Muscle of back (tissue), 11 donors: ENCODE results near the gene RAPGEF5. TPM values are rescaled to one million over a fixed set of nuclear protein-coding genes. Genes with fewer than 3 reads are reported as not detected.

Experiments
- DNase-seq, 3 donors: peaks; one replicate each; pipeline versions ENCODE4 v3.0.0 to v3.0.0-alpha.2; 2013
- polyA plus RNA-seq, 10 donors: library from polyadenylated mRNA; unstranded; fragments of 120-200 nt; gene quantifications; one replicate each; pipeline ENCODE4 v1.2.1, GENCODE V29; 2013; ENCODE audit not compliant: insufficient read length in 10 of 10

Gene RAPGEF5
- polyA plus RNA-seq, 10 donors = 12.8 to 23.5 (median 17.7) TPM

DNA sequence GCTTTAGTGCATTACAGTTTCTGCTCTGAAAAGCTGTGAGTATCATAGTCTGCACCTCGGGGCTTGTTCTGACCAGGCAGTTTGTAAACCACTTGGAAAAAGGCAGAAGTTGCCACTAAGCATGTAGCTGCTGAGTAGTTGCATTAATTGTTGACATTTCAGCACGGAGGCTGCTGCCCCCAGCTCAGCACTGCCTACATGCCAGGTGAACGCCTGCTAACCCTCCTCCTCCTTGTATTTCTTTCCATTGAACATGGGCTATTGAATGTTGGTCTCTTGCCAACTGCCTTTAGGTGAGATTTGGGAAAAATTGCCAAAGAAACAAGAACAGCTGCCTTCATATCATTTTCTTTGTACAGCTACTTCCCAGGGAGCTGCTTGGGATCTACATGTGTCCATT lies 164.2 kb downstream of the RAPGEF5 start:
- DNase-seq = no peak

DNA sequence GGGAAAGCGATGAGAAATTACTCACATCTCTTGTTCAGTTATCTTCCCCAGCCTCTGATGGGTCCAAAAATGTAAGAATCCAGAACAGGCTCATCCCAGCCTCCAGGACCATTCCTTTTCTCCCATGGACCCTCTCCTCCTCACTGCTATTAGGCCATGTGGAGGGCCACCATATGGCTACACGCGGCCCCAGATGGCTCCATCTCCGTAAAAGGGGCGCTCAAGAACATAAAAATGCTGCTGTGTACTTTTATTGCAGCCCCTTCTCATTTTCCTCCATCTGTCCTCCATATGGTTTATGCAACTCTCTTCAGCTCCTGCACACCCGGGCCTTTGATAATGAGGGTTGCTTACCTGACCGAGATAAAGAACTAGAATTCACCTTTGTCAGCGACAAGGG lies 166.2 kb downstream of the RAPGEF5 start:
- DNase-seq = no peak

DNA sequence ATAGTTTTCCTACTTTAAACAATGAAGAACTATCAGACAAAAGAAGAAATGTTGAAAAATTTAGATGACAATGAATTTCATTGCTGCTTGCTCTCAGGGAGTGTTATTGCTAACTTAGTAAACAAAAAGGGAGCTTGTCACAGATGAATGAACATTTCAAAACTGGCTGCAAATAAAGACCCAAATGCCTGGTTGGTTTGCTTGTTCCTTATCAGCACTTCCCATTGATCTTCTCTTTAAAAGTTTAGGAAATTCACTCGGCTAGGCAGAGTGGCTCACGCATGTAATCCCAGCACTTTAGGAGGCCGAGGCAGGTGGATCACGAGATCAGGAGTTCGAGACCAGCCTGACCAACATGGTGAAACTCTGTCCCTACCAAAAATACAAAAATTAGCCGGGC lies 167.2 kb downstream of the RAPGEF5 start:
- no peak for DNase-seq

DNA sequence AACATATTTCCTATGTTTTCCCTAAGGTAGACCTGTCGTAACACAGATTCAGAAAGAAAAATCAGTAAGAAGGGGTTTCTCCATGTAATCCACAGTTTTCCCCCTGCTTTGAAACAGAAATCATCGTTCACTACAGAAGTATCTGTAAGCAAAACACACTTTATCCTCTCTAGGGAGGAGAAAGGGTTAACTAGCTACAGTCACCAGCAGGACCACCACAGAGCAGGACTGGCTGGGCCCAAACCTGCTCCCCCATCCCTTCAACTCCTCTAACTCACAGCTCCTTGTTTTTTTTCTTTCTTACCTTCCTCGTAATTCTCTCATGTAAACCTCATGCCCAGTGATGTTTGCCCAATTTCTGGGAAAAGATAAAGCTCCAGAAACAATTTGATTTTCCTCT lies 167.7 kb downstream of the RAPGEF5 start:
- no peak for DNase-seq

DNA sequence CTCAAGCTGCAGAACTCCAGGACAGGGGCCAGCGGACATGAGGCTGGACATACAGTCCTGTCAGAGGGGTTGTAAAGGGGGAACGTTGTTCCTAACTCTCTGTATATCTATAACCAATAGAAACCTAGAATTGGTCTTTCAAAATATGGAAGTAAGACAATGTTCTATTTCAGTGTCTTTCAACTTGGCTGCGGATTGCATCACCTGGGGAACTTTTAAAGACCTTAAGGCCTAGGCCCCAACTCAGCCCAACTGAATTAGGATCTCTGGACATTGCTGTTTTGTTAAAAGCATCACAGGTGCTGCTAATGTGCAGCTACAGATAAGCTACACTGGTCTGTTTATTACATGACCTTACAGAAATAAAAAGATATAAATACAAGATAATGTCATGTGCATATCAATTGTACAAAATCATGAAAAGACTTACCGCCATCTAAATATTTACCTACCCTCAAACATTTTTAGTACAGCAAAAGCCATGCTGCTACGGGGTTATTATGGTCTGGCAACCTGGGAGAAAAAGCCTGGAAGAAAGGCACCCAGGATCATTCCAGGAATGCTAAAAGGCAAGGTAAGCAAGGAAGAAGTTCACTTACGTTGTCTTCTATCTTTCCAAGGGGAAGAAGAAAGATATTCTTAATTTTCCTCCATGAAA lies 169.1 kb downstream of the RAPGEF5 start:
- no peak for DNase-seq

DNA sequence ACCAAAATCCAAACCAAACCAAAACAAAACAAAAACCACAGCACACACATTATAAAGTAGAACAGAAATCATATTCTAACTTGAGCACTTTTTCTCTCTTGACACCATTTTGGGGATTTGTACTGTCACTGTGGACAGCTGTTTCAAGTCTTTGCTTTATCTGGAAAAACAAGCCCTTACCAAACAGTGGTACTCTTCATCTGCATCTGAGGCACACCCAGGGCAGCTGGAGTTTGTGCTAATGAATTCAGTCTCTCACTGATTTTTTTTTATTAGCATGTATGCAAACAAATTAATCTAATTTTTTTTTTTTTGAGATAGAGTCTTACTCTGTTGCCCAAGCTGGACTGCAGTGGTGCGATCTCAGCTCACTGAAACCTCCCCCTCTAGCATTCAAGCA lies 171.4 kb downstream of the RAPGEF5 start:
- DNase-seq = no peak

DNA sequence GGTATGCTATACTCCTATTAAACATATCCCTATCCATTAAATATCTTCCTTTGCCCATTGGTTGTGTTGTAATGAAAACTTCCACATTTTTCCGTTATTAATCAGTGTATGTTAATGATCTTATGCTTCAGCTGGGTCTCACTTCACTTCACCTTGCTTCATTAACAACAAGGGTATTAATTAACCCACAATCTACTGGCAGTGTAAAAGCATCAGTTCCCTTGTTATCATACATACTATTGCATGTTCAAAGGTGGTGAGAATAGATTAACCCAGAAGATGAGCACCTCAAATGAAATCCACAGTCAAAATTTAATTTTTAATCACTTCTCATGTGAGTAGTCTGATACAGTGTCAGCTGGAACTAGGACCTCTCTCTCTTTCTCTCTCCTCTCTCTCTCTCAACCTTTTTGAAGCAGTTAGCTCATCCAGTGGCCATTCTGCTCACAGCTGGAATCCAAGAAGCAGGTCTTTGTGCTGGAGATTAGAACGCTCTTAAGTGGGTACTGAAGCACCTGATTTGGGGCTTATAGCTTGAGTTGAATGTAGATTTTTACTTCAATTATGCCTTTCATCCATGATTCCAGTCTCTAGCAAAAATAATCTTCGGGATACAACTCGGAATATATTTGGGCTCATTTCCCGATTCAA lies 172.3 kb downstream of the RAPGEF5 start:
- DNase-seq = no peak

DNA sequence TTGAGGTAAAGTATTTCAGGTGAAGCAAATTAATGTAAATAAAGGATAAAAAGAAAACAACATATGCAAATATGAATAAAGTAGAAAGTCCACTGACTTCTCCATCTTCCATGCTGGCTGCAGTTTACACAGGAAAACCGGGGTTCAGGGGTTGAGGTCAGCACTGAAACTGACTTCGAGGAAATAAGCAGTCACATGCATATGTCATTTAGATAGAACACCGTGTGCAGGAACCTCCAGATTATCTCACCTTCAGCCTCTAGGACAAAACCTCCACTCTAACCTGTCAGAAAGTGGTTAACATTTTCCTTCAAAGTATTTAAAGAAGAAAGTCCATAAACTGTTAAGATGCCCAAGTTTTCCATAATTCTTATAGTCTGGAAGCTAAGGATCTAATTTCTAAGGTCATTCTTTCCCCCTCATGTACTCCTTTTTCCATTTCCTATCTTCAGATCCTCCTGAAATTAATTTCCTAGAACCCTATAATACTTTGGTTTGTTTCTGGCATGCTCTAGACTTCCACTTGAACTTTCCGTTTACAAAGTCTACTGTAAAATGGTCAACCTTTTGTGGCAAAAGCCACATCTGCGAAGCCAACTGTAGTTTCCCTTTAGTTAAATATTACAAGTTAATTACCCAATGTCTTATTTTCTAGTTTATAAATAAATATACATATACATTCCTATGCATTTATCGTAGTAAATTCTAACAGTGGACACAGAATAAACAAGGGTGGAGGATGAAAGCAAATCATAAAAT lies 173.3 kb downstream of the RAPGEF5 start:
- no peak for DNase-seq

DNA sequence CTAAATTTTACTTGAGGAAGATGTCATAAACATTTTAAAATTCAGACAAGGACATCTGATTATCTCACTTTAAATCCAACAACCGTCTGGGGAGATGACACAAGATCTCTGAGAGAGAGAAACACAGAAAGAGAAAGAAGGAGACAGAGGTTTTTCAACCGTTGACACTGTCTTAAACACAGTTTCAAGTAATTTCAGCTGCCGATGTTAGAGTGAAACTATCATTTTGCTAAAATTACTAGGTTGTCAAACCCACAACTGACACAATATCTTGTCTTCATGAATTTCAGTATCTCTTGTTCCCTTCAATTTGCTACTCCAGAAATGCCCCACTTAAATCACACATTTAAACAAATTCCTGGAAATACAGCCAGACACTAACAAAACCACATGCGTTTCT lies 174.8 kb downstream of the RAPGEF5 start:
- DNase-seq = no peak

DNA sequence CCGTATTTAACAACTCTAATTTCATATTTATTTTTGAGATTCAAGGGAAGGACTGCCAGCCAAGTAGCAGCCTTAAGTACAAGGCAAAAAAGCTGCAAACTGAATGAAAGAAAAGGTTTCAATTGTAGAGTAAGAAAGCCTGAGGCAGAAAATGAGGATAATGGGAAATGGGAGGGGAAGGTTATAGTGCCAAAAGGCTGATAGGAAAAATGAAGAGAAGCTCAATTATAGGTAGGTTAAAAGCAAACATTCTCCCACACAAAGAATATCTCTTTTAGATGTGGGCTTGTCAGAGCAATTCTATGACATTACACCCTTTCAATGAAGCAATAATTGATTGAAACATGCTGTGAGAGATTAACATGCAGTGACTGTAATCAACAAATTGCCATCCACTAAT lies 175.3 kb downstream of the RAPGEF5 start:
- no peak for DNase-seq

DNA sequence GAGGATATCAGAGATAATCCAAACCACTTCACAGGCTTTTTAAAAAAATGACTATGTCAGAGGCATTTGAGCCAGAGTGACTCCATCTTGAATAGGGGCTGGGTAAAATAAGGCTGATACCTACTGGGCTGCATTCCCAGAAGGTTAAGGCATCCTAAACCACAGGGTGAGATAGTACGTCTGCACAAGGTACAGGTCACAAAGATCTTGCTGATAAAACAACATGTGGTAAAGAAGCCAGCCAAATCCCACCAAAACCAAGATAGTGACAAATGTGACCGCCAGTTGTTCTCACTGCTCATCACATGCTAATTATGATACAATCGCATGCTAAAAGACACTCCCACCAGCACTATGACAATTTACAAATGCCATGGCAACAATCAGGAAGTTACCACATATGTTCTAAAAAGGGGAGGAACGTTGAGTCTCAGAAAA lies 177.5 kb downstream of the RAPGEF5 start:
- DNase-seq = no peak

DNA sequence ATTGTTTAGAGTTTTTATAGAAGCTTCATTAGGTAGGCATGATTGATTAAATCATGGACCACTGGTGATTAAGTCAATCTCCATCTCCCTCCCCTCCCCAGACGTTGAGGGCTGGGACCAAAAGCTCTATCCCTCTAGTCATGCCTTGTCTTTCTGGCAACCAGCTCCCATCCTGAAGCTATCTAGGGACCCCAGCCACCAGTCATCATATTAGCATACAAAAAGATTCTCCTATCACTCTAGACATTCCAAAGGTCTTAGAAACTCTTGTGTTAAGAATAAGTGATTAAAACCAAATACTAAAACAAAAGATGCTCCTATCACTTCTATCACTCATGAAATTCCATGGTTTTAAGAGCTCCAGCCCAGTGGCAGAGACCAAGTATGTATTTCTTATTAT lies 178.2 kb downstream of the RAPGEF5 start:
- no peak for DNase-seq

DNA sequence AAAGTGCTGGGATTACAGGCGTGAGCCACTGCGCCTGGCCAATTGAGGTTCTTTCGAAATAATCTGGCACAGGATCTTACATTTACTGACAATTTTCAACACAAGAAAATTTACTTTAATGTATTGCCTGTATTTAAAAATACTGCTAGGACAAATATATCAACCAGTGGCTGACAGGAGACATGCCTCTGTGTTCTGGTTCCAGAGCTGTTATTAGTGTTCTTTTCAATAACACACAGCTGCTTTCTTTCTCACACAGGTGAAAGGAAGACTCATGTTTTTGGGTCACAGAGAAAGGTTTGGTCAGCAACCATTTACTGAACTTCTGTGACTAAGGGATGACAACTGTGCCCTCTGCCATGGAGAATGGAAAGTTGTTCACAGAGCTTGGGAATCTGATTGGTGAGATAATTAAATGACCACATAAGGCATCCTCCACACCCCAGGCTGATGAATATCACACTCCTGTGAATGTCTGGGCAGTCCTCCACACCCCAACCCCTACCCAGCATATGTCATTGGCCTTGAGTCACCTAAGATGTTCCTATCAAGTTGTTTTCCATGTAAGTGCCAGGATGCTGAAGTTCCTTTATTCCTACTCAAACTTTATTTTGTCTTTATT lies 180.1 kb downstream of the RAPGEF5 start:
- DNase-seq = no peak

DNA sequence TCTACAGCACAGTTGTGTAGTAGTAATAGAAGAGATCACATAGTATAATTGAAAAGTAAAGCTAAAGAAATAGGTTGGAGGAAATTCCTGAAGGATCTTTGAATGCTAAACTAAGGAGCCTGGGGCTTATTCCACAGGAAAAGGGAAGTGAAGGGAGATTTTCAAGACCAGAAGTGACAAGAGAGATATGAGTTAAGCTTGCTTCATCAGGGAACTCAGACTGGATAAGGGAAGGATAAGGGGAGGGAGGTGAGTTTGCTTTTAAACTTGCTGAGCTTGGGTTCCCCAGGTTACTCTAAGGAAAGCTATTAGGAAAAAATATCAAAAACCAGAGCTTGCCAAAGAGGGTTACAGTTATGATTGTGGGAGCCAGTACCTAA lies 182.4 kb downstream of the RAPGEF5 start:
- DNase-seq = no peak

DNA sequence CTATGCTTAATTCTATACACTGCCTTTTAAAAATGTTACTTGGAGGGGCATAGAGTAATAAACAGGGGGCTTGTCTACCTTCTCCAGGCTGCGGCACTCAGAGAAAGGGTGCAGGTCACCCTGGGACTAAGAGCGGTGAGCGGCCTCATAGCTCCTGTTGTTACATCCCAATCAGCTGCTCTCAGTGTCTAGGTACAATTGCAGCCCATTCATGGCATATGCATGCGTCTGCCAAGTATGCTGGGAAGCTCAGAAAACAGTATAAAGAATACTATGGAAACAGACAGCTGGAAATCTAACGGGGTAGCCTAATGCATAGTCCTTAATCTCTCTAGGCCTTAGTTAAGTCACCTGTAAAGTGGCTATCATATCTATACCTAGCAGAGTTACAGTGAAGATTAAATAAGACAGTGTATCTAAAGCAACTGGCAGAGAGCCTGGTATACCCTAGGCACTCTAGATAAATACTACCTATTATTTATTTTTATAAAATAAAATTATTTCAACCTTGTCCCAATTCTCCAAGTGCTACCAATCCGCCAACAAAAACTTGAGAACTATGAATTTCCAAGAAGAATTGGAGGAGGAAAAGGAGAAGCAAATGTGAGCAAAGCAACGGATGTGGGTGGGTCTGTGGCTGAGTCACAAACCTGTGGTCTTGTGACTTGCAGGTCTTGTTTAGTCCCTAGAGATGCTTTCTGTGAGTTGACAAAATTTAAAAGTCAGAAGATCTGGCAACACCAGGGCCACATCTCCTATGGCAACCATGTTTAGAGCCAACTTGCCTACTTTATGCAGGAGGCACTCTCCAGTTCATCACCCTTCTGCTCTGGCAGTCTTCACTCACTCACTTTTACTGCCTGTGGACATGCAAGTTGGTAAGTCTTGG lies 183.0 kb downstream of the RAPGEF5 start:
- DNase-seq = no peak

DNA sequence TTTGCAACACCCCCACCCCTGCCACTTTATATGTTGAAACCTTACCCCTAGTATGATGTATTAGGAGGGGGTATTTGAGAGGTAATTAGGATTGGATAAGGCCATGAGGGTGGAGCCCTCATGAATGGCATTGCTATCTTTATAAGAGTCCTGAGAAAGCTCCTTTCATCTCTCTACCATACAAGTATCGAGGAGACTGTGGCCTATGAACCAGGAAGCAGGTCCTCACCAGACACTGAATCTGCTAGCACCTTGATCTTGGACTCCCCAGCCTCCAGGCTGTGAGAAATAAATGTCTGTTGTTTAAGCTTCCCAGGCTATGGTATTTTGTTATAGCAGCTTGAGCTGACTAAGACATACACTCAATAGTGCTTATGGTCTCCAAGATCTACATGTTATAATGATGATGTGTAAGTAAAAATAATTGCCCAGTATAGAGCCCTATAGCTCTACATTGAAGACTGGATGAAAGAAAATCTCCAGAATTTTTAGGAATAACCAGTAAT lies 188.8 kb downstream of the RAPGEF5 start:
- no peak for DNase-seq

DNA sequence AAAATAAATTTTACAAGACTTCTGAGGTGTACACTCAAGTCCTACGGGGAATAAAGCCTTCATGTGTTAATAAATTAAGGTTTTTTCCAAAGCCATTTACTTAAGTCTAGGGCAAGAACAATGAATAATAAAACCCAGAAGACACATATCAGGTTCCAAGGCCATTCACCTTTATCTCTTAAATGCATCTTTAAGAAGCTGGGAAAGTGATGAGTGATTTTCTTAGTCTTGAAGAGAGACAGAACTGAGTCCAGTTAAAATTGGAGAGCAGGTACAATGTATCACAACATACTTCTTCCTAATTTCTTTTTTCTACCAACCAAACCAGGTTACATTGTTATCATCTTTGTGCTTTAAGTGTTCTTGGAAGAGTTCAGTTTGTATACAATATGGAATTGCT lies 189.5 kb downstream of the RAPGEF5 start:
- DNase-seq = no peak

DNA sequence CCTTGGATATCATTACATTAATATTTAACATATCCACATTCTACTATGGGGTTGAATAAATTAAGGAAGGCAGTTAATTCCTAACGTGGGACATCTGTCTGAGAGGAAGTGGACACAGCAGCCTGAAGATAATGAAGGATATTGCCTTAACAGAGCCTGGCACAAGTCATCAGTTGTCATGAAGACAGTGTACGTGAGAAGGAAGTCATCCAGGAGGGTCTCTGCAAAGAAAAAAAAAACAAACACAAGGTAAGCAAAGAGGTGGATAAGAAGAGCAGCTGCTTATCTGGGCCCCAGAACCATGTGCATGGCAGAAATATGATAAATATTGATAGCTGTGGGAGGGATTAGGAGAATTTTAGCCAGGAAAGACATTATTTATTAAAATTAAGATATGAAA lies 190.0 kb downstream of the RAPGEF5 start:
- no peak for DNase-seq

DNA sequence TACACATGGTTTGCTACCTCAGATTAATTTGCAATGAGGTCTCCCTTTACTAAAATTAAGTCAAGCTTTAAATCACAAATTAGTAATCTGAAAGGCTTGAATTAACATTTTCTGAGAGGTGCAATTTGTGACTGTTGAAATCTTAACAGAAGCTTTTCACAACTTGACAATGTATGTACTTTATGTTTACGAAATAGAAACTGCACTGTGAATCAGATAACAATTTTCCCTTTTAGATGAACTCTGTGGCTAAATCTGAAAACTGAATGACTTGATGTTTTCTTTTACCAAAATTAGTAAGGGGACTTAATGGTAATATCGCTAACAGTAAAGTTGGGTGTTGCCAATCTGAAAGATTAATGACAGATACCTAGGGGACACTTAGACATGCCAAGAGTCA lies 197.6 kb downstream of the RAPGEF5 start:
- no peak for DNase-seq

DNA sequence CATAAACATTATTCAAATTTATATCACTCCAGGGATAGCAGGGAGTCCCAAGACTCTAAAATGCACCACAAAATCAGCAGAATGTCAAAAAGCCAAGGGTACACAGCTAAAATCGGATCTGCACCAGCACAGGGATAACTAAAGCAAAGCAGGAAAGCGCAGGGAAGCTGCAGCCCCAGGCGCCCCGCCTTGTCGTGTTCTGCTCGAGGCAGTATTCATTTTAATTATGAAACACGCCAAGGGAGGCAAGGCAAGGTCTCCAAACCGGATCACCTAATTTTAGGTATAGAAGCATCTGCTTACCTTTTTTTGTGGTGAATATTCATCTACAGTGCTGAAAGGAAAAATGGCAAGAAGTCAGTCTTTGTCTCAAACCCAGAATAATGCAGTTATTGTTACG lies 199.4 kb downstream of the RAPGEF5 start:
- DNase-seq = no peak

DNA sequence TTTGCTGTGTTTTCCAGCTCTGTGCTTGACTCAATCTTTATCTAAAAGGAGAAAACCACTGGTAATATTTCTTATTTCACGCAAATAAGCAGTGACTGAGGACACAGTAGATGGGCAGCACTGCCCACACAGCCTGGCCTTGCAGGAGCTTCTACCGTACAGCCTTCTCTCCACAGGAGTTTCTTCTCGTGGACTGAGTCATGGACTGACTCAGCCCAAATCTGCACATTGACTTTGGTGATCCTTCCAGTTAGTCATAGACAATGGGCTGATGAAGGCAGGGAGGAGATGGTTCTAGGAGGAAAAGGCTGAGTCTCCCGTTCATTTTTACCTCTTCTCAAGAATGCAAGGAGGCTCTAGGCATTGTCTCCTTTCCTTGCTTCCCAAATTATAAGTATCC lies 200.7 kb downstream of the RAPGEF5 start:
- no peak for DNase-seq

DNA sequence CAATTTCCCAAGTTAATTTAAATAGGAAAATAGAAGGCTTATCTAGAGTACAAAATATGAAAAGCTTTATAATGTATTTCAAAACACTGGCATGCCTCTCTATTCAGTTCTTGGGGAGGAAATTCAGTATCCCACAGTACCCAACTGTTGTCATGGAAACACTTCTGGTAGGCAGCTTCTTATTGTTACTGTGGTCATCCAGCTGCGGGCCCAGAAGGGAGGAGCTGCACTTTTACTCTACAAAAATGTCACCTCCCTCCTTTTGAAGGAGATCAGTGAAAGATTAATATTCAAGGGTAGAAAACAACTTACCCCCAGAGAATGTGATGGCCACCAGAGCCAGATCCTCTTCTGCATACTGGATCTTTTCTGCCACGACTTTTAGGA lies 202.8 kb downstream of the RAPGEF5 start:
- DNase-seq = no peak
